ENCODE data around the gene PCAT7.

DNA sequence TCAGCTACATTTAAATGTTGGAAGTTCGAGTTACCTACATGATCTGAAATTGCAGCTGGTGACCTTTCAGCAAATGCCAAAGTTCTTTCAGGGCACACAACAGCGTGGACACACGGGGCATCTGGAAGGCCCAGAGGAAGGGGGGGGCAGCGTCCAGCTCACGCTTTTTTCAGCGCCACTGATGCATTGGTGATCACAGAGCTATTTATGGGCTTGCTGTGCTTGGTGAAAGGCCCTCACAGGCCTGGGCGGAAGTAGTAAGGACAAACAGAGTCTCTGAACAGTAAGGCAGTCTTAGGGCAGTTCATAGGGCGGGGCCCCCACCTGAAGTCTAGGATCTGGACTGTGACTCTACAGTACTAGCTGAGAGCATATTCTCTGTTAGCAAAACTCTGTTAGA, 45.4 kb downstream of the PCAT7 start:
- TF ChIP-seq SMC3 (IDR thresholded peaks at IDR 0.05) (no peak), RAD21 (conservative IDR thresholded peaks at IDR 0.05 in 1 of 2, IDR thresholded peaks at IDR 0.05 in 1 of 2) (no peak), CEBPB (IDR thresholded peaks at IDR 0.05) (no peak), EP300 (IDR thresholded peaks at IDR 0.05) (no peak), POLR2A (IDR thresholded peaks at IDR 0.05; ENCODE audit: low read length) (no peak), RCOR1 (IDR thresholded peaks at IDR 0.05; ENCODE audit: low read depth, low read length) (no peak), ZC3H11A (IDR thresholded peaks at IDR 0.05) (no peak), BHLHE40 (IDR thresholded peaks at IDR 0.05; ENCODE audit: low read depth, low read length) (no peak), EHMT2 (IDR thresholded peaks at IDR 0.05; ENCODE audit: low read depth) (no peak), JUNB (IDR thresholded peaks at IDR 0.05) (no peak), JUN (IDR thresholded peaks at IDR 0.05) (no peak), ZFP36 (IDR thresholded peaks at IDR 0.05; ENCODE audit: borderline replicate concordance, partially characterized antibody) (no peak)
- TF ChIP-seq, protein P1, sequence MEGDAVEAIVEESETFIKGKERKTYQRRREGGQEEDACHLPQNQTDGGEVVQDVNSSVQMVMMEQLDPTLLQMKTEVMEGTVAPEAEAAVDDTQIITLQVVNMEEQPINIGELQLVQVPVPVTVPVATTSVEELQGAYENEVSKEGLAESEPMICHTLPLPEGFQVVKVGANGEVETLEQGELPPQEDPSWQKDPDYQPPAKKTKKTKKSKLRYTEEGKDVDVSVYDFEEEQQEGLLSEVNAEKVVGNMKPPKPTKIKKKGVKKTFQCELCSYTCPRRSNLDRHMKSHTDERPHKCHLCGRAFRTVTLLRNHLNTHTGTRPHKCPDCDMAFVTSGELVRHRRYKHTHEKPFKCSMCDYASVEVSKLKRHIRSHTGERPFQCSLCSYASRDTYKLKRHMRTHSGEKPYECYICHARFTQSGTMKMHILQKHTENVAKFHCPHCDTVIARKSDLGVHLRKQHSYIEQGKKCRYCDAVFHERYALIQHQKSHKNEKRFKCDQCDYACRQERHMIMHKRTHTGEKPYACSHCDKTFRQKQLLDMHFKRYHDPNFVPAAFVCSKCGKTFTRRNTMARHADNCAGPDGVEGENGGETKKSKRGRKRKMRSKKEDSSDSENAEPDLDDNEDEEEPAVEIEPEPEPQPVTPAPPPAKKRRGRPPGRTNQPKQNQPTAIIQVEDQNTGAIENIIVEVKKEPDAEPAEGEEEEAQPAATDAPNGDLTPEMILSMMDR (IDR thresholded peaks at IDR 0.05): no peak

Measured in A549 (cell line).